ENCODE results near the gene TMEM181.
"Not testable (repeated sequence)": the region's sequence is repeated elsewhere in the genome, so short reads cannot be mapped to it uniquely, and the experiment has no call there.

The TMEM181 gene

DNA sequence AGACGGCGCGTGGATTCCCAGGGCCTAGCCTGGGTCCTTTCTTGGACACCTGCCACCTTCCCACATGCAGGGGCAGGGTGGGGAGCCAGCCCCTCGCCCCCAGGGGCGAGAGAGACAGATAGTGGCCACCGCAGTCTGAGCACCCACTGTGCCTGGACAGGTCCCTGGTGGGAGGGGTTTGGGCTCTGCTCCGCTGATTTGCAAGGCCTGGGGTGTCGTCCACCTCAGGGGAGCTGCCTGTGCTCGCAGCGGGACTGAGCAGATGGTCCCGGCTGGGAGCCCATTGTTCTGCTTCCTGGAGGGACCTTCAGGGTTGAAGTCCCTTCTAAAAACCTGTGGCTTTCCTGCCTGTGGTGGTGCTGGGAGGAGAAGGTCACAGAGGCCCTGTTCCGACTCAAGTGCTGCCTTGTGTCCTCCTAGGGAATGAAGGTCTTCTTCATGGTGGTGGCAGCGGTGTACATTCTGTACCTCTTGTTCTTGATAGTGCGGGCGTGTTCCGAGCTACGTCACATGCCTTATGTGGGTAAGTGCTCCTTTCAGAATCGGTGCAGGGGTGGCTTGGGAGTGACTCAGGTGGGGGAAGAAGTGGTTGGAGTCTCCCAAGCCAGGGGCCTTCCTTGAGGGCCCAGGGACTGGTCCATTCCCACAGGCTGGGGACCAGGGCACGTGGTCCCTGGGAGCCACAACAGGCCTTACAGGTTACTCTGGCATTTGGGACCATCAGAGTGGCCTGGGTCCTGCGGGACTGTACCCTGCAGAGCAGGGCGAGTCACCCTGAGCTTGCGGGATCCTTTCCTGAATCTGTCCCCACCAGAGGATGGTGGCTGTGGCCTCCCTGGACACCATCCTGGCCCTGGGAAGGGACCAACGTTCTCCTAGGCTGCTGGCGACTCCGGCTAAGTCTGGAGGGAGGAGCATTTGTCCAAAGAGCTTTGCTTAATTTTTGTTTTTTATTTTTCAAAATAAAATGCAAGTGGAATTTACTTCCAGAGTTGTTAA is 65.1 kb downstream of the TMEM181 start:
- DNase-seq, result no peak

DNA sequence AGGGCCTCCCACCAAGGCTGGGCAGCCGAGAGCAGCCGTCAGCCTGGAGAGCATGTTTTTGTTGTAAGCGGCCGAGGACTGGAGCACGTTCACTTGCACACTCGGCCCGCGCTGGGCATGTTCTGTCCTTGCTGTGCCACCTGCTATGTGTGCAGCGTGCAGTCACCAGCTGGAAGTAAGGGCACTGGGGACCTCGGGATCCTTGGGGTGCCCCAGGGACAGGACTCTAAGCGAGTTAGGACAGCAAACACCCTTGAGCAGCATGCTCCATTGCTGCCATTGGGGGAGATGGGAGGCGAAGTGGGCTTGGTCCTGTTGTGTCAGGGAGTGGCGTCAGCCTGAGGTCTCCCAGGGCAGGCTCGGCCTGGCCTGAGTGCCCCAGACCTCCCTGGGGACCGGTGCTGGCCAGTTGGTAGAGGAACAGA is 66.0 kb downstream of the TMEM181 start:
- no peak for DNase-seq

DNA sequence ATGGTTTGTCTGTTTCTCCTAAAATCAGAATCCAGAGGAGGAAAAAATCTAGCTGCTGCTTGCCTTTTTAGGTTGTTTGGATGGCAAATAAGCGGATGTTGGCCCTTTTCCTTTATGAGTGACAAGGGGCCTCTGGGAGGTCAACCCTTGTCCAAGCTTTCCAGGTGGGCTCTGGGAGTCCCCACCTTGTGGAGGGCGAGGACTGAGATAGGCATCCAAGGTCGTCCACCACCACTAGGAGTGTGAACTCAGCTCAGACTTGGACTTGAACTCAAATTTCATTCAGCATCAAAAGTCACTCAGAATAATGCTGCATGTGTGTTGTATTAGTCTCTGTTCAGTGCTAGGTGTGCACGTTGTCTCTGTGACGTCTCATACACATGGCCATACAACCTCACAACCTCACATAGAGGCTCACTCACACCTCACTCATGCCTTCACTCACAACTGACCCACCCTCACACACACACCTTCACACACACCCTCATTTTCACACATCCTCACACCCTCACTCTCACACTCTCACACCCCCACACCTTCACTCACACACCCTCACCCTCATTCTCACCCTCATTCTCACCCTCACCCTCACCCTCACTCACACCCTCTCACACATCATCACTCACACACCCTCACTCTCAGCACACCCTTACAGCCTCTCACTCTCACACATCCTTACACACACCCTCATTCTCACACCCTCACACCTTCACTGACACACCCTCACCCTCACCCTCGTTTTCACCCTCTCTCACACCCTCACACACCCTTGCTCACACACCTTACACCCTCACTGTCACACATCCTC is 66.7 kb downstream of the TMEM181 start:
- no peak for DNase-seq

DNA sequence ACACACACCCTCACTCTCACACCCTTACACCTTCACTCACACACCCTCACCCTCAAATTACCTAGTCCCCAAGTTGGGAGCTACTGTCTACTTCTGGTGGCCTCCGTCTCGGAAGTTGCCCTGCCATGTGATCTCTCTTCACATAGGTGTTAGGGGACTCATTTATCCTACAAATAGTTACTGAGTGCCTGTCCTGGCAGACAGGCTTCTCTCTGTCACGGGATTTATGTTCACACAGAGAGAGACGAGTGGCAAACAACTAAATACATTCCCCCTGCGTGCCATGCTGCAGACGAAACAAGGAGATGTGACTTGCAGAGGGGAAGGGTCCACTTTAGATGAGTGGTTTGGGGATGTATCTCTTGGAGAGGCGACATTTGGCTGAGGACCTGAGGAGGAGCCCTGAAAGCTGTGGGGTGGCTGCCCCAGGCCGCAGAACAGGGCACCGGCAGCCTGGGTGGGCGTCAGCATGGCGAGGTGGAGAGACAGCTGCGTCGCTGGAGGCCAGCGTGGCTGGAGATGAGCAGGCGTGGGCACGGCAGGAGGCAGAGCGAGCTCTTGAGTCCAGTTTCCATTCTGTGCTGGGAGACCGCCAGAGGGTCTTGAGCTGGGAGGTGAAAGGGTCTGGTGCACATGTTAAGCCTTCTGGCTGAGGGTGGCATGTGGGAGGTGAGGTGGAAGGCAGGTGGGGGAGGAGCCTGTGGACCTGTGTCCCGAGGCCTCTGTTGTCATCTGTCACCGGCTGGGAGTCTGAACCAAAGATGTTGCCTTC is 67.5 kb downstream of the TMEM181 start:
- no peak for DNase-seq

DNA sequence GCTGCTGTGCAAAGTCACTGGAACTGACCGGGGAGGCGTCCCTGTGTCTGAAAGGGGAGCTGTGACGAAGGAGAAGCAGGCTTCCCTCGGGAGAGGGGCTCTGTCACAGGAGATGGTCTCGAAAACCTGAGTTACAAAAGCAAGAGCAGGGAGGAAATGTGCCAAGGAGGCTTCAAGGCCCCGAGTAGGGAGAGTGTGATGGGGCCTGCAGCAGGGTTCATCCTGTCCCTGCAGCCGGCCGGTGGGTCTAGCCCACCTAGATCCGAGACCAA is 68.0 kb downstream of the TMEM181 start:
- DNase-seq, result no peak

DNA sequence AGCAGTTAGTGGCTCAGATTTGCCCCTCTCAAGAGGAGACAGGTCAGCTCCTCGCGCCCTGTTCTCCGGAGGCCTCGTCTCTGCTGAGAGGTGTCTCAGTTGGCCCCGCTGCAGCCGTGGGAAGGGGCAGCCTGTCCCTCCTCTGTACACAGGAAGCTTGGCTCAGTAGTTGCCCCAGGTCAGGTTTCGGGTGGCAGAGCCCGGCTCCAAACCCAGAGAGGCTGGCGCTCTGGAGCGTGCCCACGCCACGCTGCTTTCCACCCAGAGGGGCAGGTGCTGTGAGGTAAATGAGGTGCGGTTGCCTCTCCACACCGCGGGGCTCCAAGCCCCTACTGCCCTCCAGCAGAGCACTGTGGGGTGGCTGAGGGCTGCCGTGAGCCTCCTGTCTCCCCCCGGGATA is 68.7 kb downstream of the TMEM181 start:
- no peak for DNase-seq

DNA sequence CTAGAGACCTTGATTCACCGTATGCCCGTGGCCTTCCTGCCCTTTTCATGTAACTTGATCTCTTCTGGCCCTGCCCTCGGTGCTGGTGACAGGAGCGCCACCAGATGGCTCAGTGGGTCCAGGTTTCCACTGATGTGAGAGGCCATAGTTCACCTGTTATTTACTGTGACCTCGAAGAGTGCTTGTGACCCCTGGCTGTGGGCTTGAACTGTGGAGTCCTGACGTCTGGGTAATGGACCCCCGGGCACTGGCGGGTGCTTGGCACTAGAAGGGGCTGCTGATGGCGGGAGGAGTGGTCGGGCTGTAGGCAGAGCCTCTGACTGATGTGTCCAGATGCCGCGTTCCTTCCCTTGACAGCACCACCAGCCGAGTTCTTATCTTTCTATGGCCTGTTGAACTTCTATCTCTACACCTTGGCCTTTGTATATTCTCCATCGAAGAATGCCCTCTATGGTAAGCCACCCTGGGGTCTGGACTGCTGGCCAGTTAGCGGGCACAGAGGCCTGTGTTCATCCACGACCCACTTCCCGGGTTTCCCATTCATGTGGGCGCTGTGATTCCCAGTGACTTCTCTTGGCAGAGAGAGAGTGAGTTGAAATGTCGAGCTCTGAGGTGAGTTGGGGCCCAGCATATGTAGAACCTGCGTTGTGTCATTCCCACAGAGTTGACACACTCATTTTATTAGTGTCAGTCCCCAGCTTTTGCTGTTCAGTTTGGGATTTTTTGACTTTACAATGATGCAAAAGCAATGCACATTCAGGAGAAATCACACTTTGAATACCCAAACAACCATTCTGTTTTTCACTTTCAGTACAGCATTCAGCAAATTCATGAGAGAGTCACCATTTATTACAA is 69.7 kb downstream of the TMEM181 start:
- no peak for DNase-seq

DNA sequence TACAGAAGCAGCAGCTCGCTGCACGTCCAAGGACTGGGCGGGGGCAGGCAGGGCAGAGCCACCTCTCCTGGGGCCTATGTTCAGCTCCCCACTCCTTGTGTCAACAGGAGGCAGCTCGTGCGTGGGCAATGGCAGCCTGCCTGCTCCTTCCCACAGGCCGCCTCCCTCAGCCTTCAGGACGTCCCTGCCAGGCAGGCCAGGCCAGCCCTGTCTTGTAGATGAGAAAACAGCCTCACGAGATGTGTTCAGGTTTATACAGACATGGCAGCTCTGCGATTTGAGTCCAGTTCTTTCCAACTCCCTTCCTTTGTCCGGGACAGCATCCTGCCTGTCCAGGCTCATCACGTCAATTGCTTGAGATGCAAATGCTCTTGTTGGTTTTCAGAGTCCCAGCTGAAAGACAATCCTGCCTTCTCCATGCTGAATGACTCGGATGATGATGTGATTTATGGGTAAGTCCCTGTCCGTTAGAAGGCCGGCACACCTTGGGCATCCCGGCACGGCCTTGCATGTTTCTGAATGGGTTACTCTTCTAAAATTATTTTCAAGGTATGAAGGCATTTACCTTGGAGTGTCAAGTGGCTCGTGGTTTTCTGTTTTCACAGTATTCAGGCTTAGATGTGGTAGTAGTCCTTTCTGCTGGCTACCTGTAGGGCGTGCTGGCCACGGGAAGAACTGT is 71.2 kb downstream of the TMEM181 start:
- DNase-seq, result no peak

DNA sequence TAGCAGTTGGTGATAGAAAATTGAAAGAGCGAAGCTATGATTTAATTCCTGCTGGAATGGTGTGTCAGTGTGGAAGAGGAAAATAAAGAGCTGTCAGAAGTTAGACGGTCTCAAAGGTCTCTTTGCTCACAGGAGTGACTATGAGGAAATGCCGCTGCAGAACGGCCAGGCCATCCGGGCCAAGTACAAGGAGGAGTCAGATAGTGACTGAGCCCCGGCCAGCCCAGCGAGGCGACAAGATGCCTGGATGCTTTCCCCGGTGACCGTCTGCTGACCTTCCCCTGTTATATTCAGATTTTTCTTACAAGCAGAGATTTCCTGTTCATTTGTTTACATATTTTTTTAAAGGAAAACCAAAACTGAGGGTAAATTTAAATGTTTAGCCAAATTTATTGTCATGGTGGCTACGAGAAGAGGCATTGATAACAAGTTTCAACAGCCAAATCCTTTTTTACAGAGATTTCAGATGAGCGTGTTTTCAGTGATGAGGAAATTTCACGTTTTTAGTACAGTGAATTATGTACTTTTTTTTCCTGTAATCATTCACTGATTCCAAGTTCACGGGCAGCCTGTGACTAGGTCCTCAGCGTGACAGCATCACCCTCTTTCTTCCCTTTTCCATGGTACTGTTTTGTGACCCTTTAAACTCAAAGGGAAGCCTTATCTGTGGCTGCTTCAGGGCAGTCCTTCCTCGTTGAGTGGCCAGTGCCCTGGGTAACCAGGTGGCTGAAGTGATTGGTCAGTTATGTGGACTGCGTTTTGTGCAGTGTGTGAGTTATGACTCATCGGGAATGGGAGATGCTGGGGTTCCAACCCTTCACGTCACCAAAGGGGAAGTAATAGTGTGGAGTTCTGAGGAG is 72.0 kb downstream of the TMEM181 start:
- no peak for DNase-seq

DNA sequence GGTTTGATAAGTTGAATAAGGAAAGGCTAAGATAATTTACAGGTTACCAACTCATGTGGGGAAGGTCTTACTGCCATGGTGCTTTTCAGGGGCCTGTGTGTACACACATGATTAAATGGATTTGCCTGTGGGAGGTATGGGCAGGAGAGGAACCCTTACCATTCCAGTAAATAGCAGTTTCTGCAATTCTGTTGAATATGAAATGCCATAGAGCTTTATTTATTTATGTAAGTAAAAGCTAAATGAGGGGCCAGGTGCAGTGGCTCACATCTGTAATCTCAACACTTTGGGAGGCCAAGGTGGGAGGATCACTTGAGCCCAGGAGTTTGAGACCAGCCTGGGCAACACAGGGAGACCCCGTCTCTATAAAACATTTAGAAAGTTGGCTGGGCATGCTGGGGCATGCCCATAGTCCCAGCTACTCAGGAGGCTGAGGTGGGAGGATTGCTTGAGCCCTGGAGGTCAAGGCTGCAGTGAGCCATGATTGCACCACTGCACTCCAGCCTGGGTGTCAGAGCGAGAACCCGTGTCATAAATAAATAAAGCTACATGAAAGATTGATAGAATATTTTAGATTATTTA is 72.7 kb downstream of the TMEM181 start:
- not testable (repeated sequence) for DNase-seq

DNA sequence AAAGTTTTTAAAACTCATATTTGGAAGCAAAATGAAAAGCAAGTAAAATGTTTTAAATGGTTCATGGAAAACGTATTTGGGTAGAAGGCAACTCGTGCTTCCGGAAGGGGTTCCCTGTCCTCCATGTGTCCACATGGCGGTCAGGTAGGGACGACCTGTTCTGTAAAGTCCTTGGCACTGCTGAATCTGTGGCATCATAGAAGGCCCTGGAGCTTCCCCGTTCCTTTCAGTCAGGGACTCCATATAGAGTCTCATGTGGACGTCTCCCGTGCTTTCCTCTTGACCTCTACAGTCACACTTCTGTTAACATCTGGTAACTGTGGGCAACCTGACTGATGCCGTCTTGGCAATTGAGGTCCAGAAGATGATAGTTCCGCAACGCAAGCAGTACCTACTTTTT is 73.2 kb downstream of the TMEM181 start:
- no peak for DNase-seq

DNA sequence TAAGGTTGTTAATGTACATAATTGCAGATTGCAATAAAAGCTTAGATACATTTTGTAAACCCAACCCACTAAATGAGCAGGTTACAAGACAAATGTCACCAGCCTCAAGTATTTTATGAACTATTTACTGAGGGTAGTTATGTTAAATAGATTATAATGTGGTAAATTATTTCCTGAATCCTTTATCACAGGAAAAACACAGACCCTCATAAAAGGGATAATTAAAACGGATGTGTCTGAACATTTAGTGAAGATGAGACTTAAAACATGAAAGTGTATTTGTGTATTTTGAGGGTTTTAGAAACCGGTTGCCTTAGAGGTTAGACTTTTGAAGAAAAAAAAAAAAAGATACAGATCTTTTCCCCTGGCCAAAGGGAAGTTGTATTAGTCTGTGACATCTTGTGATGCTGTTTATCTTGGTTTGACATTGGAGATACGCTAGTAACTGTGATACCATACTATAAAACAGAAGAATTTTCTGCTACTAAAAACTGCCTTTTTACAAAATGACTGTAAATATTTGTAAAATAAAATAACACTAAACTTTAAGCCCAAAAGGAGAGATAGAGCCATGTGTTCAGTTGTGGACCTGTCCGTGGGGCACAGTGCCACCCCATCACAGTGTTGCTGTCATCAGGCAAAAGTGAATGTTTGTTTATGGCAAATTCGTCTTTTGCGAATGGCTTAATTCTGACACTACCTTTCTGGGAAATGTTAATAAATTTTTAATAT is 75.0 kb downstream of the TMEM181 start:
- DNase-seq, result no peak

DNA sequence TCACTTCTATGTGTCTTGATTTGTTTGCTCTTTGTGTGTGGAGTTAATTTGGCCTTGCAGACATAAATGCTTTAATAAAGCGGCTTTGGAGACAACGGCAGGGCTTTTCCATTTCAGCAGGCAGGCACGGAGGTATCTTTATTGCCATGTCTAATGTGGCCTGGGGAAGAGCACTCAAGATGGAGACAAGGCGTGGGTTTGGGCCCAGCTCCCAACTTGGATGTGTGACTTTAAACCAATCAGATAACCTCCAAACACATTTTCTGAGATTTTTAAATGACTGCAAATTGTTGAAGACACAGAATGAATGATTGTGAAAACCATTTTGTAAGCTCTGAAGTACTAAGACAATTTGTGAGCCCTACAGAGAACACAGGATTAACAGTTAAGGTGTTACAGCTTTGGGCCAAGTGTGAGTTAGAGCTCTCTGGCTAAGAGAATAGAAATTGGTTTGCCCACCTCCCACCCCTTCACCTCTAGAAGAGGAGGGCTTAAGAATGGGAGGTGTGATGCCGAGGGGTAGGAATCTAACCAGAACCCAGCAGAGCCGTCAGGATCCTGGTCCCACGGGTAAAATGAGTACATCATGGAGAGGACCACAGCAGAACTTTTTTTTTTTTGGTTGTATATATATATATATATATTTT is 75.7 kb downstream of the TMEM181 start:
- no peak for DNase-seq

DNA sequence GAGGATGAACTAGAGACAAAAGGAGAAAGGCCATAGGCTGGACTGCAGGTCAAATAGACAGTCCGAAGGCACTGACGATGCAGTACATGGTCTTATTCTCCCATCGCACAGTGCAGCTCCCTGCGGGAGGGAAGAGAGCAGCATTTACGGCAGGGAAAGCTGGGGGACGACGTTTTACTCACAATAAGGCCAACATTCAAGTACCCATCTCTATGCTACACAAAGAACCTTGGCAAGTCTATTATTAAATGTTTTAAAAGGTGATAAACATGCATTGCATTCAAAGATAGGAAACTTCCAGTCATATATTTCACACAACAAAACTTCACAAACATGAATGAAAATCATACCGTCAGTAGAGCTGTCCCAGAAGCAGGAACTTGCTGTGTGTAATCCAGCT is 76.9 kb downstream of the TMEM181 start:
- DNase-seq, result no peak

DNA sequence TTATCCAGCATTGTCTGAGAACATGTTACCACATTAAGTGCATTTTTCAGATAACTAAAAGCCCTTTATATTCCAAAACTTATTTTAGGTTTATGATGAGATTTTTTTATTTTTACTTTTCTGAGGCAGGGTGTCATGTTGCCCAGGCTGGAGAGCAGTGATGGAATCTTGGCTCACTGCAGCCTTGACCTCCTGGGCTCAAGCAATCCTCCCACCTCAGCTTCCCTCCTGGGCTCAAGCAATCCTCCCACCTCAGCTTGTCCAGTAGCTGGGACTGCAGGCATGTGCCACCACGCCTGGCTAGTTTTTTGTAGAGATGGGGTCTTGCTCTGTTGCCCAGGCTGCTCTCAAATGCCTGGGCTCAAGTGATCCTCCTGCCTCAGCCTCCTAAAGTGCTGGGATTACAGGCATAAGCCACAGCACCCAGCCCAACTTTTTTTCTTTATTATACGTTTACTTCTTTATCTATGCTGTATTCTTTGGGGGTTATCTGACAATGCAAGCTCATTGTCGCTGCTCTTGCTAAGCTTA is 78.5 kb downstream of the TMEM181 start:
- DNase-seq, result no peak

DNA sequence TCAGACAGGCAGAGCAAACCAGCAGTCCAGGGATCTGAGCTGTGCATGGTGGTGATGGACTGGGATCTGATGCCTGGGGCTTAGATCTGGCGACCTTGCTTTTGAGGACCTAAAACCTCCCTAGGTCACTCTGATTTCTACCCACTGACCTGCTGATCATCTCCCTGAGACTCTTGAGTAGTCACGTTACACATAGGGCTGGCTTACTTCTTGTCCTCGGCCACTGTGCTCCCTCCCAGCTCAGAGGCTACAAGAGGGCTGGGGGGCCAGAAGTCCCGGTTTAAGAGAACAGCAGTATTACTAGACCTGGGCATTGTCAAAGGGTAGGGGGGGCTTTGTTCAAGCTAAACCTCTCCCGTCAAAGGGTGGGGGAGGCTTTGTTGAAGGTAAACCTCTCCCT is 79.2 kb downstream of the TMEM181 start:
- no peak for DNase-seq

DNA sequence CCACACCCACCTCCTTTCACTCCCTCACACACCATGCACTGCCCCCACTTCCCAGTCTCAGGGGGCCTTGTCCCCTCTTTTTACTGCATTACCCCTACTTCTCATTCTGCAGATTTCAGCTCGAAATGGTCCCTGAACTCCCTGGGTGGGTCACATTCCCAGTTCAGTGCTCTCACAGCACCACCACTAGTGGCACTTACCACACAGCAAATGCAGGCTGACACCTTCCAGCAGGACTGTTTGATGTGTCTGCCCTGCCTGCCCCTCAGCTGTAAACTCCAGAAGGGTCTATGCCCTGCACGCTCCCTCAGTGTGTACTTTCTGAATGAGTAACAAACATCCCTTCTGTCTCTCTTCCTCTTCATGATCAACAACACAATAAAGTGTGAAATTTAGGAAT is 80.6 kb downstream of the TMEM181 start:
- no peak for DNase-seq

DNA sequence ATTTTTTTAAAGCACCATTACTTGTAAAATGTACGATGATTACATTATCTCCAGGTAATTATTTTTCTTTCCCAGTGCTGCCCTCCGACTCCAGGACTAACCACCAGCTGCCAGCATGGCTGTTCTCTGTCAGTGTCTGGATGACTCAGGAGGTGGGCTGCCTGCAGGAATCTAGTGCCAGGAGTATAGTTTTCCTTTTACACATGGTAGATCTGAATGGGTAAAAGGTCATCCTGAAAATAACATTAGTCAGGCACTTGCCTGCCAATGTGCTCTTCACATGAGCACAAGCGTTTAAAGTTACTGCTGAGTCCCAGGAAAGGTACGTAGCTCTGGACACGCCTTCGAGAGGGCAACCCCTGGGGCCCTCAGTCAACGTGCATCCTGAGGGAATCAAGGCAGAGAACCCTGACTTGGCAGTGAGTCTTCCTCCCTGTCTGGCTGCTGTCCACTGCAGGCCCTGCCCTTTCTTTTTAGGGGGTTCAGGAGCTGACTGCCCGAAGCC is 82.3 kb downstream of the TMEM181 start:
- DNase-seq, result no peak

DNA sequence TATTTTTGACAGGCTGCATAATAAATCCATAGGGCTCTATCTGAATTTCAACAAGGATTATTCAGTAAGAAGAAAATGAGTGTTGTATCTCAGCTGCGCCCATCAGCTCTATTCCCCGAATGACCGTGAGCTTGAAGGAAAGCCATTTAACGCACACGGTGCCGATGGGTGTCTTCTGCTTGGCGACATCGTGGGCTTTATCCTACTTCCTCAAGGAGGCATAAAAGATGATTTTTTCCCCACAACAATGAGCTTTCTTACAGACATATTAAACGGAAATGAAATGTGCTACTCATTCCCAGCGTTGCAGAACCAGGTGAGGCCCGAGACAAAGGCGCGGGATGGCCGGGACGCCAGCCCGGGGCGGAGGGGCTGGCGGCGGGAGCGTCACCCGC is 83.9 kb downstream of the TMEM181 start:
- DNase-seq, result no peak
